ENCODE measurements around the gene C4orf50.
"Not testable (repeated sequence)": the region's sequence is repeated elsewhere in the genome, so short reads cannot be mapped to it uniquely, and the experiment has no call there.

Gene C4orf50

DNA sequence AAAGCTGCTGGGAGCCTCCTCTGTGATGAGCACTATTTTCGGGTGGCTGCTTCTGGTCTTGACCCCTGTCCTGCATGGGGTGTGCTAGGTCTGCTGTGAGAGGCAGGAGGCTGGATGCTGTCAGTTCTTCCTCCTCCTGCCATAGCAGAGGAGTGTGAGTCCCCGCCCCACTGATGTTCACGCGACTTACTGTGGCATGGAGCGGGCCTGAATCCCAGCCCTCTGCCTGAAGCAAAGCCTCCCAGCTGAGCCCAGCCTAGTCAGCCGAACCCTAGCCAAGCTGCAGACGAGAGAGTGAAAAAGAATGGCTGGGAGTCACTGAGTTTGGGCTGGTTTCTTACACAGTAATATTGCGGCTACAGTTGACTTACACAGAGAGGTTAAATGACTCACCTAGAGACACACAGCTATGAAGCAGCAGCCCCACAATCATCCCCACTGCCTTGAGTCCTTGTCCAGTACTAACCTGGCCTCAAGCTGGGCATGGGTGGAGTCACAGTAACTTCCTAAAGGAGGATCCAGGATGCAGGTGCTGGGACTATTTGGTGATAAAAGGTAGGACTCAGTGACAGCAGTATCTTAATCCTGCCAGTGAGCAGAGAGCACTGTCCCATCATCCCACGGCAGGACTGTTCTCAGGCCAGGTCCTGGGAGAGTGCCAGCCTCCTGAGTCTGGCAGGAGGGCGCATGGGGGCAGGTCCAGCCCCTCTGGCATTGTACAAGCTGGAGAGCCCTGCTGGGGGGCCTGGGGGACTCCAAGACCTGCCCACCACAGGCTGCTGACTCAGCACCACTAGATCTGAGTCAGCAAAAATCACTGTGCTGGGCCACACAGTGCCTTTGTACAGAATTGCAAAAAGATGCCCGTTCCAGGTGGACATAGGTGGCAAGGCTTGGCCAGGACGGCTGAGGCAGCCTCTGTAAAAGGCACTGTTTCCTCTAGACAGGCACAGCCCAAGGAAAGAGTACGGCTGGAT, 65.0 kb downstream of the C4orf50 start:
- ATAC-seq: no peak
- no peak for TF ChIP-seq TCF4 (CRISPR knock-in tag; IDR thresholded peaks at IDR 0.05; ENCODE audit: borderline replicate concordance)
- TF ChIP-seq ZNF565 (CRISPR knock-in tag; conservative IDR thresholded peaks at IDR 0.05; ENCODE audit: low read depth): no peak
- no peak for TF ChIP-seq ZFP30 (CRISPR knock-in tag; IDR thresholded peaks at IDR 0.05)
- TF ChIP-seq, protein P1, sequence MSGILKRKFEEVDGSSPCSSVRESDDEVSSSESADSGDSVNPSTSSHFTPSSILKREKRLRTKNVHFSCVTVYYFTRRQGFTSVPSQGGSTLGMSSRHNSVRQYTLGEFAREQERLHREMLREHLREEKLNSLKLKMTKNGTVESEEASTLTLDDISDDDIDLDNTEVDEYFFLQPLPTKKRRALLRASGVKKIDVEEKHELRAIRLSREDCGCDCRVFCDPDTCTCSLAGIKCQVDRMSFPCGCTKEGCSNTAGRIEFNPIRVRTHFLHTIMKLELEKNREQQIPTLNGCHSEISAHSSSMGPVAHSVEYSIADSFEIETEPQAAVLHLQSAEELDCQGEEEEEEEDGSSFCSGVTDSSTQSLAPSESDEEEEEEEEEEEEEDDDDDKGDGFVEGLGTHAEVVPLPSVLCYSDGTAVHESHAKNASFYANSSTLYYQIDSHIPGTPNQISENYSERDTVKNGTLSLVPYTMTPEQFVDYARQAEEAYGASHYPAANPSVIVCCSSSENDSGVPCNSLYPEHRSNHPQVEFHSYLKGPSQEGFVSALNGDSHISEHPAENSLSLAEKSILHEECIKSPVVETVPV (CRISPR knock-in tag; IDR thresholded peaks at IDR 0.05): no peak
- TF ChIP-seq PPARA (CRISPR knock-in tag; IDR thresholded peaks at IDR 0.05; ENCODE audit: borderline replicate concordance): no peak
- TF ChIP-seq ARNTL (CRISPR knock-in tag; IDR thresholded peaks at IDR 0.05; ENCODE audit: borderline replicate concordance, low read depth): no peak
- TF ChIP-seq, protein P2, sequence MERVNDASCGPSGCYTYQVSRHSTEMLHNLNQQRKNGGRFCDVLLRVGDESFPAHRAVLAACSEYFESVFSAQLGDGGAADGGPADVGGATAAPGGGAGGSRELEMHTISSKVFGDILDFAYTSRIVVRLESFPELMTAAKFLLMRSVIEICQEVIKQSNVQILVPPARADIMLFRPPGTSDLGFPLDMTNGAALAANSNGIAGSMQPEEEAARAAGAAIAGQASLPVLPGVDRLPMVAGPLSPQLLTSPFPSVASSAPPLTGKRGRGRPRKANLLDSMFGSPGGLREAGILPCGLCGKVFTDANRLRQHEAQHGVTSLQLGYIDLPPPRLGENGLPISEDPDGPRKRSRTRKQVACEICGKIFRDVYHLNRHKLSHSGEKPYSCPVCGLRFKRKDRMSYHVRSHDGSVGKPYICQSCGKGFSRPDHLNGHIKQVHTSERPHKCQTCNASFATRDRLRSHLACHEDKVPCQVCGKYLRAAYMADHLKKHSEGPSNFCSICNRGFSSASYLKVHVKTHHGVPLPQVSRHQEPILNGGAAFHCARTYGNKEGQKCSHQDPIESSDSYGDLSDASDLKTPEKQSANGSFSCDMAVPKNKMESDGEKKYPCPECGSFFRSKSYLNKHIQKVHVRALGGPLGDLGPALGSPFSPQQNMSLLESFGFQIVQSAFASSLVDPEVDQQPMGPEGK (CRISPR knock-in tag; IDR thresholded peaks at IDR 0.05; ENCODE audit: borderline replicate concordance): no peak
- TF ChIP-seq BACH2 (CRISPR knock-in tag; IDR thresholded peaks at IDR 0.05; ENCODE audit: borderline replicate concordance): no peak
- TF ChIP-seq, protein P3, sequence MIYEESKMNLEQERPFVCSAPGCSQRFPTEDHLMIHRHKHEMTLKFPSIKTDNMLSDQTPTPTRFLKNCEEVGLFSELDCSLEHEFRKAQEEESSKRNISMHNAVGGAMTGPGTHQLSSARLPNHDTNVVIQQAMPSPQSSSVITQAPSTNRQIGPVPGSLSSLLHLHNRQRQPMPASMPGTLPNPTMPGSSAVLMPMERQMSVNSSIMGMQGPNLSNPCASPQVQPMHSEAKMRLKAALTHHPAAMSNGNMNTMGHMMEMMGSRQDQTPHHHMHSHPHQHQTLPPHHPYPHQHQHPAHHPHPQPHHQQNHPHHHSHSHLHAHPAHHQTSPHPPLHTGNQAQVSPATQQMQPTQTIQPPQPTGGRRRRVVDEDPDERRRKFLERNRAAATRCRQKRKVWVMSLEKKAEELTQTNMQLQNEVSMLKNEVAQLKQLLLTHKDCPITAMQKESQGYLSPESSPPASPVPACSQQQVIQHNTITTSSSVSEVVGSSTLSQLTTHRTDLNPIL (CRISPR knock-in tag; IDR thresholded peaks at IDR 0.05; ENCODE audit: low read depth): no peak
- TF ChIP-seq, protein P4, sequence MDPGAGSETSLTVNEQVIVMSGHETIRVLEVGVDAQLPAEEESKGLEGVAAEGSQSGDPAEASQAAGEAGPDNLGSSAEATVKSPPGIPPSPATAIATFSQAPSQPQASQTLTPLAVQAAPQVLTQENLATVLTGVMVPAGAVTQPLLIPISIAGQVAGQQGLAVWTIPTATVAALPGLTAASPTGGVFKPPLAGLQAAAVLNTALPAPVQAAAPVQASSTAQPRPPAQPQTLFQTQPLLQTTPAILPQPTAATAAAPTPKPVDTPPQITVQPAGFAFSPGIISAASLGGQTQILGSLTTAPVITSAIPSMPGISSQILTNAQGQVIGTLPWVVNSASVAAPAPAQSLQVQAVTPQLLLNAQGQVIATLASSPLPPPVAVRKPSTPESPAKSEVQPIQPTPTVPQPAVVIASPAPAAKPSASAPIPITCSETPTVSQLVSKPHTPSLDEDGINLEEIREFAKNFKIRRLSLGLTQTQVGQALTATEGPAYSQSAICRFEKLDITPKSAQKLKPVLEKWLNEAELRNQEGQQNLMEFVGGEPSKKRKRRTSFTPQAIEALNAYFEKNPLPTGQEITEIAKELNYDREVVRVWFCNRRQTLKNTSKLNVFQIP (CRISPR knock-in tag; IDR thresholded peaks at IDR 0.05; ENCODE audit: borderline replicate concordance, low read depth): no peak
- TF ChIP-seq, protein P5, sequence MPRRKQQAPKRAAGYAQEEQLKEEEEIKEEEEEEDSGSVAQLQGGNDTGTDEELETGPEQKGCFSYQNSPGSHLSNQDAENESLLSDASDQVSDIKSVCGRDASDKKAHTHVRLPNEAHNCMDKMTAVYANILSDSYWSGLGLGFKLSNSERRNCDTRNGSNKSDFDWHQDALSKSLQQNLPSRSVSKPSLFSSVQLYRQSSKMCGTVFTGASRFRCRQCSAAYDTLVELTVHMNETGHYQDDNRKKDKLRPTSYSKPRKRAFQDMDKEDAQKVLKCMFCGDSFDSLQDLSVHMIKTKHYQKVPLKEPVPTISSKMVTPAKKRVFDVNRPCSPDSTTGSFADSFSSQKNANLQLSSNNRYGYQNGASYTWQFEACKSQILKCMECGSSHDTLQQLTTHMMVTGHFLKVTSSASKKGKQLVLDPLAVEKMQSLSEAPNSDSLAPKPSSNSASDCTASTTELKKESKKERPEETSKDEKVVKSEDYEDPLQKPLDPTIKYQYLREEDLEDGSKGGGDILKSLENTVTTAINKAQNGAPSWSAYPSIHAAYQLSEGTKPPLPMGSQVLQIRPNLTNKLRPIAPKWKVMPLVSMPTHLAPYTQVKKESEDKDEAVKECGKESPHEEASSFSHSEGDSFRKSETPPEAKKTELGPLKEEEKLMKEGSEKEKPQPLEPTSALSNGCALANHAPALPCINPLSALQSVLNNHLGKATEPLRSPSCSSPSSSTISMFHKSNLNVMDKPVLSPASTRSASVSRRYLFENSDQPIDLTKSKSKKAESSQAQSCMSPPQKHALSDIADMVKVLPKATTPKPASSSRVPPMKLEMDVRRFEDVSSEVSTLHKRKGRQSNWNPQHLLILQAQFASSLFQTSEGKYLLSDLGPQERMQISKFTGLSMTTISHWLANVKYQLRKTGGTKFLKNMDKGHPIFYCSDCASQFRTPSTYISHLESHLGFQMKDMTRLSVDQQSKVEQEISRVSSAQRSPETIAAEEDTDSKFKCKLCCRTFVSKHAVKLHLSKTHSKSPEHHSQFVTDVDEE (CRISPR knock-in tag; IDR thresholded peaks at IDR 0.05): no peak
- no peak for TF ChIP-seq OSR1 (CRISPR knock-in tag; IDR thresholded peaks at IDR 0.05)

DNA sequence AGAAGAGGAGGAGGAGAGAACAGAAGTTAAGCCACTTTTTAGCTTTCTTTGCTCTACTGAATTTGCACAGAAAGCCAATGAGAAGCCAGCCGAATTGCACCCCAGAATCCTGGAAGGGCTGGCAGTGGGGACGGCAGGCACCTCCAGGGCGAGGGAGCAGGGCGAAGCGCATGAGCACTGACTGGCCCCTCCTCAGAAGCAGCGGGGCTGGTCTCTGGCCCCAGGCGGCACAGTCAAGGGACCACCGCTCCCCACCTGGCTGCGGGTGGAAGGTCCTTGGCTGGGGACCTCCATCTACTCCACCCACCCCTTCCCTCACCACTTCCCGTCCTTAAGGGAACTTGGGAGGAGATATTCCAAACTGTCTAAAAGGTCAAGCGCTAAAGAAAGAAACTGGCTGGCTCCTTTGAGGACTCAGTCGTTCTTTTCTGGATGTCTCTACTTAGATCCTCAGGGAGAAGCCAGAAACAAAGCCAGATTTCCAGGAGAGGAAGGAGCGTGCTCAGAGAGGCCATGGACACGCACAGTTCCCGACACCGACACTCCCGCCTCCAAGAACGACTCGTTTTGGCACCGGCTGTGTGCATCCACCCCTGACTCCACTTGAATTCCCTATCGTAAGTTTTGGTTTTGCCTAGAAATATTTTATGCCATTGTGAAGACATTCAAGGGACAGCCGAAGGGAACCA, 65.8 kb downstream of the C4orf50 start:
- ATAC-seq: no peak
- TF ChIP-seq ZNF565 (CRISPR knock-in tag; conservative IDR thresholded peaks at IDR 0.05; ENCODE audit: low read depth) (no peak), OSR1 (CRISPR knock-in tag; IDR thresholded peaks at IDR 0.05) (no peak), GLIS3 (CRISPR knock-in tag; IDR thresholded peaks at IDR 0.05) (no peak)

DNA sequence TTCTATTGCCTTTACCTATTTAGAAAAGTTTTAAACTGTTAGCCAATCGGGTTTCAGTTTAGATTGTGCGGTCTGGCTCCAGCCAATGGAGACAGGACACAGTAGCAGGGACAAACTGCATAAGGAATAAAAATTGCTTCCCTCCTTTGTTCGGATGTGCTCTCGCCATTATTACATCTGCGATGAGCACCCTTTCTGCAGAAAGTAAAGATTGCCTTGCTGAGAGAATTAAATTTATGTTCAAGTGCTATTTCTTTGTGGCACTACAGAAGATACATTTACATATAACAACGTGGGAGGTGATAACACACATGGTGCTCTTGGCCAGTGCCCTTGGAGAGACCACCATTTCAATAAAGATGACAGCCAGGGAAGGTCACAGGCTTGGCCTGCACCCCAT, 71.6 kb downstream of the C4orf50 start:
- not testable (repeated sequence) for ATAC-seq

DNA sequence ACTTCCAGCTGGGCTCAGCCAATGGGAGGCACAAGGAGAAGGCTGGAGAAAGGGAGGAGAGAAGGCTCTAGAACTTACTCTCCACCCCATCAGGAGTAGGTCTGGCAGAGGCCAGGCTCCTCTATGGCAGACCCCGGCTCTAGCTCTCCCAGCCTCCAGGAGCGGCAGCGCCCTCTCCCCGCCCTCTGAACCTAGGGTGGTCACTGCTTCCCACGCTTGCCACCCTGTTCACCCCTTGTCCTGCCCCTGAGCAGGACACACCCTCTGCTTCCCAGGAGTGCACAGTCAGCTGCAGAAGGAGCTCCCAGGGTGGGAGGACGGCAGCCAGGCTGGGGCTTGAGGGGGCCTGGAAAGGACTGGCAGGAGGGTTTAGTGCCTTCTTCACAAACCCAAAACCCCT, 72.3 kb downstream of the C4orf50 start:
- no peak for ATAC-seq
- TF ChIP-seq PPARA (CRISPR knock-in tag; IDR thresholded peaks at IDR 0.05; ENCODE audit: borderline replicate concordance): no peak
- no peak for TF ChIP-seq ISL1 (CRISPR knock-in tag; IDR thresholded peaks at IDR 0.05)
- TF ChIP-seq BACH2 (CRISPR knock-in tag; IDR thresholded peaks at IDR 0.05; ENCODE audit: borderline replicate concordance): no peak
- no peak for TF ChIP-seq ZNF565 (CRISPR knock-in tag; conservative IDR thresholded peaks at IDR 0.05; ENCODE audit: low read depth)
- TF ChIP-seq GLIS3 (CRISPR knock-in tag; IDR thresholded peaks at IDR 0.05): no peak
- no peak for TF ChIP-seq TOX (CRISPR knock-in tag; IDR thresholded peaks at IDR 0.05; ENCODE audit: borderline replicate concordance)
- no peak for TF ChIP-seq ZNF8 (CRISPR knock-in tag; IDR thresholded peaks at IDR 0.05)
- no peak for TF ChIP-seq RARB (CRISPR knock-in tag; IDR thresholded peaks at IDR 0.05)
- TF ChIP-seq, protein P4 (CRISPR knock-in tag; IDR thresholded peaks at IDR 0.05; ENCODE audit: borderline replicate concordance, low read depth): no peak
- TF ChIP-seq SNAI2 (CRISPR knock-in tag; IDR thresholded peaks at IDR 0.05): no peak
- TF ChIP-seq, protein P5 (CRISPR knock-in tag; IDR thresholded peaks at IDR 0.05): no peak
- no peak for TF ChIP-seq ZNF70 (CRISPR knock-in tag; IDR thresholded peaks at IDR 0.05)

Data from SK-N-SH treated with all-trans-retinoic acid at 6 μM for 48 hours (cell line).